ENCODE data around the gene ZNF14.

DNA sequence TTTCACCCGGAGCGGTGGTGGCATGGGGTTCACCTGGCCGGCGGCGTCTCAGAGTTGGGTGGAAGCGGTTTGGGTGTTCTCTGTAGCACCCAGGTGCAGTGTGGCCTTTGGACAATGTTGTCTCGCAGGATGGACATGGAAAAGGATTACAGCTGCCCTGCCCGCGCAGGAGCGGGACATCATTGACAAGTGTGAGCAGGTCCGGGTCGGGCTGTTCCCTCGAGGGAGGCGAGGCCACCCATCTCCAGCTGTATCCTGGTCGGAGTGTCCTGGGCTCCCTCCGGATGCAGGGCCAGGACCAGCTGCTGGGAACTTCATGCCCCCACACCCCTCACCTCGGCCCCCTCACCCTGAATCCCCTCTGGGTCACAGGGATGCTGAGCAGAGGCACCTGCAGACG lies 7.8 kb upstream of the ZNF14 start:
- TF ChIP-seq, protein P1, sequence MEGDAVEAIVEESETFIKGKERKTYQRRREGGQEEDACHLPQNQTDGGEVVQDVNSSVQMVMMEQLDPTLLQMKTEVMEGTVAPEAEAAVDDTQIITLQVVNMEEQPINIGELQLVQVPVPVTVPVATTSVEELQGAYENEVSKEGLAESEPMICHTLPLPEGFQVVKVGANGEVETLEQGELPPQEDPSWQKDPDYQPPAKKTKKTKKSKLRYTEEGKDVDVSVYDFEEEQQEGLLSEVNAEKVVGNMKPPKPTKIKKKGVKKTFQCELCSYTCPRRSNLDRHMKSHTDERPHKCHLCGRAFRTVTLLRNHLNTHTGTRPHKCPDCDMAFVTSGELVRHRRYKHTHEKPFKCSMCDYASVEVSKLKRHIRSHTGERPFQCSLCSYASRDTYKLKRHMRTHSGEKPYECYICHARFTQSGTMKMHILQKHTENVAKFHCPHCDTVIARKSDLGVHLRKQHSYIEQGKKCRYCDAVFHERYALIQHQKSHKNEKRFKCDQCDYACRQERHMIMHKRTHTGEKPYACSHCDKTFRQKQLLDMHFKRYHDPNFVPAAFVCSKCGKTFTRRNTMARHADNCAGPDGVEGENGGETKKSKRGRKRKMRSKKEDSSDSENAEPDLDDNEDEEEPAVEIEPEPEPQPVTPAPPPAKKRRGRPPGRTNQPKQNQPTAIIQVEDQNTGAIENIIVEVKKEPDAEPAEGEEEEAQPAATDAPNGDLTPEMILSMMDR (IDR thresholded peaks at IDR 0.05; ENCODE audit: extremely low read depth in 1 of 2, insufficient read depth in 1 of 2, low read depth in 1 of 2, low read length in 2 of 2) = no peak
- no peak for TF ChIP-seq EZH2 (IDR thresholded peaks at IDR 0.05; ENCODE audit: borderline replicate concordance, low read depth, low read length, severe bottlenecking)
